Measurements from ENCODE around the gene RNF182.

GRCh38 chr6:14004258-14004657 is 79.5 kb downstream of the RNF182 start:
- TF ChIP-seq CTCF (IDR thresholded peaks at IDR 0.05) (no peak), RXRA (IDR thresholded peaks at IDR 0.05; ENCODE audit: borderline replicate concordance, low read depth) (no peak), JUND (IDR thresholded peaks at IDR 0.05) (no peak), SMC3 (IDR thresholded peaks at IDR 0.05; ENCODE audit: low read depth, low read length) (no peak), ZBTB33 (IDR thresholded peaks at IDR 0.05; ENCODE audit: borderline replicate concordance, low read depth) (no peak)
